ENCODE measurements around the gene EXTL1. TPM values are rescaled to one million over a fixed set of nuclear protein-coding genes. Genes with fewer than 3 reads are reported as not detected.
"Not testable (repeated sequence)": the region's sequence is repeated elsewhere in the genome, so short reads cannot be mapped to it uniquely, and the experiment has no call there.

EXTL1 gene
- total RNA-seq, 1 donor = 0.18 TPM

DNA sequence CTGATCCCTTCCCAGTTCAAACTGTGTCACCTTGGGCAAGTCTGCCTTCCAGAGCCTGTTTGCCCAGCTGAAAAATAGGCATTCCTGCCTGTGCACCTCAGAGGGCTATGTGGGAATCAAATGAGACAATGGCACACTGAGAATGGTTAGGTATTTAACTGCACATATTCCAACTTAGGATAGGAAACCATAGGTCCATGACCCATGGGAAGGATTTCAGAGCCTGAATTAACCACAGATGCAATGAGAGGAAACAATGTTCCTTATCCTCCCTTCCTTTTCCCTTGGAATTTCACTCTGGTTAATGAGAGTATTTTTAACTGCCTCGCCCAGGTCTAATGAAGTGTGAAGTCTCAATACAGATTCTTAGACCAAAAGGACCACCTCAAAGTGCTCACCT, 36.4 kb upstream of the EXTL1 start:
- no peak for DNase-seq (ENCODE audit: low read depth)
- TF ChIP-seq, protein P1, sequence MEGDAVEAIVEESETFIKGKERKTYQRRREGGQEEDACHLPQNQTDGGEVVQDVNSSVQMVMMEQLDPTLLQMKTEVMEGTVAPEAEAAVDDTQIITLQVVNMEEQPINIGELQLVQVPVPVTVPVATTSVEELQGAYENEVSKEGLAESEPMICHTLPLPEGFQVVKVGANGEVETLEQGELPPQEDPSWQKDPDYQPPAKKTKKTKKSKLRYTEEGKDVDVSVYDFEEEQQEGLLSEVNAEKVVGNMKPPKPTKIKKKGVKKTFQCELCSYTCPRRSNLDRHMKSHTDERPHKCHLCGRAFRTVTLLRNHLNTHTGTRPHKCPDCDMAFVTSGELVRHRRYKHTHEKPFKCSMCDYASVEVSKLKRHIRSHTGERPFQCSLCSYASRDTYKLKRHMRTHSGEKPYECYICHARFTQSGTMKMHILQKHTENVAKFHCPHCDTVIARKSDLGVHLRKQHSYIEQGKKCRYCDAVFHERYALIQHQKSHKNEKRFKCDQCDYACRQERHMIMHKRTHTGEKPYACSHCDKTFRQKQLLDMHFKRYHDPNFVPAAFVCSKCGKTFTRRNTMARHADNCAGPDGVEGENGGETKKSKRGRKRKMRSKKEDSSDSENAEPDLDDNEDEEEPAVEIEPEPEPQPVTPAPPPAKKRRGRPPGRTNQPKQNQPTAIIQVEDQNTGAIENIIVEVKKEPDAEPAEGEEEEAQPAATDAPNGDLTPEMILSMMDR (IDR thresholded peaks at IDR 0.05; ENCODE audit: insufficient read depth, low read length) = no peak

DNA sequence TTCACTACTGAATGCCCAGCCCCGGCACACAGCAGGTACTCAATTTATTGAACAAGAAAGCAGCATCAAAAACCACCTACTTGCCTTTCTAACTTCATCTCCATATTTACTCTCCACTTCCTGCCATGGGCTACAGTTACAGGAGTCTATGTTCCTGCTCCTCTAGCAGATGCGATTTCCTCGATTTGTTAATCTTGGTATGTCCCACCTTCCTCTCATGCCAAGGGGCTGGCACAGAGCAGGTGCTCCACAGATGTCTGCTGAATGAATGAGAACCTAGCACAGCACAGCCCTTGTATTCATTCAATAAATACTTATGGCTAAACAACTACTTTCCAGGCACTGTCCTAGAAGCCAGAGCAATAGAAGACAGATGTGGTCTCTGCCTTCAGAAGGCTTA, 35.9 kb upstream of the EXTL1 start:
- TF ChIP-seq, protein P1 (IDR thresholded peaks at IDR 0.05; ENCODE audit: insufficient read depth, low read length) = no peak
- no peak overlapping the region for H3K4me3 ChIP-seq (ENCODE audit: low read depth, low read length)
- no peak for DNase-seq (ENCODE audit: low read depth)

More for the DNA sequence above, 36.4 kb upstream of the EXTL1 start:
- no peak overlapping the region for H3K4me3 ChIP-seq (ENCODE audit: low read depth, low read length)

DNA sequence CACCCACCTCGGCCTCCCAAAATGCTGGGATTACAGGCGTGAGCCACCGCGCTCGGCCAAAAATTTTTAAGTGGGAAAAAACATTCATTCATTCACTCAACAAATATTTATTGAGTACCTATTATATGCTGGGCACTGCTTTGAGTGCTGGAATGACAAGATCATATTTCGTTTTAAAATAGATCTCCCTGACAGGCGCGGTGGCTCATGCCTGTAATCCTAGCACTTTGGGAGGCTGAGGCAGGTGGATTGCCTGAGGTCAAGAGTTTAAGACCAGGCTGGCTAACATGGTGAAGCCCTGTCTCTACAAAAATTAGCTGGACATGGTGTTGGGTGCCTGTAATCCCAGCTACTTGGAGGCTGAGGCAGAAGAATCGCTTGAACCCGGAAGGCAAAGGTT, 34.8 kb upstream of the EXTL1 start:
- not testable (repeated sequence) for DNase-seq (ENCODE audit: low read depth); H3K4me3 ChIP-seq (ENCODE audit: low read depth, low read length)

DNA sequence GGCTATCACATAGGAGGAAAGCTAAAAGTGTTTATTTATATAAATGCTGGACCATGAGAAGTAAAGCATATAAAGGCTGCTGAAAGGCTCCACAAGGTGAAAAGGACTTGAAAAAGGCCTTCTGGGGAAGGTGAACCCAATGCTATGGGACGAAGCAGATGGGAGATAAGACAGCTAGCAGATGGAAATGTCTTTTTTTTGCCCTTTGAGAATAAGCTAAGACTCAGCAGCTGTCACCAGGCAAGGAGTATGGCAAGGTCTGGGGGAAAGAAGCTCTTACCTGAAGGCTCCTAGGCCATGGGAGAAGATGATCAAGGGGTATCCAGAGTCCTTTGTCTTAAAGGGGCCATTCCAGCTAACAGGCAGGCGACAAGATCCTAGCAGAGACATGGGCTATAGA, 33.6 kb upstream of the EXTL1 start:
- H3K4me3 ChIP-seq (ENCODE audit: low read depth, low read length) = no peak overlapping the region
- TF ChIP-seq, protein P1 (IDR thresholded peaks at IDR 0.05; ENCODE audit: insufficient read depth, low read length) = no peak
- DNase-seq (ENCODE audit: low read depth) = no peak

DNA sequence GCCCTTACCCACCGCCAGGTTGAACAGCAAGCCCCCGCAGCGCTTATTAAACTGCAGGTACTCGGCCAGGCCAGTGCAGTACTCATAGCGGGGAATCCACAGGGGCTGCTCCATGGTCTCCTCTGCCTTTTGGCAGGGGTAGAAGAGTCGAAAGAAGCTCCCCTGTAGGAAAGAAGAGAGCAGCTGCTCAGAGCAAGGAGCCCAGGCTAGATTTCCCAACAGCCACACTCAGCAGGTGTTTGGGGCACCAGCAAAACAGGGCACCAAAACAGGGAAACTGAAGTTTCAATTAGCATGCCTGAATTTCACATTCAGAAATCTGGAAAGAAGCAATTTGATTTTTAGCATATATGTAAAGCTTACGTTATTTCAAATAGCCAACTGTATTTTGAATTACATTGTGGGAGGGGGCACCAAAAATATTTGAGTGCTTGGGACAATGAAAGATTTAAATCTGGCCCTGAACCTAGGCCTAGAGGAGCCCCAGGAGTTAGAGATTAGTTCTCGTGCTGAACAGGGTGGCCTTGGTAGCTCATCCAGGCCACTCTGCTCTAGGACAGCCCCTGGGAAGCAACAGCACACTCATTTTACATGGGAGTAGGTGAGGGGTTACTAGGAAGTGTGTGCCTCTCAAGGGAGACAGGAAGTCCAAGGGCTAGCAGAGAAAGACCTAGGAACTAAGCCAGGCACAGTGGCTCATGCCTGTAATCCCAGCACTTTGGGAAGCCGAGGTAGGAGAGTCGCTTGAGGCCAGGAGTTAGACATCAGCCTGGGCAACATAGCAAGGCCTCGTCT, 31.9 kb upstream of the EXTL1 start:
- no peak overlapping the region for H3K4me3 ChIP-seq (ENCODE audit: low read depth, low read length)
- TF ChIP-seq, protein P1 (IDR thresholded peaks at IDR 0.05; ENCODE audit: insufficient read depth, low read length) = no peak
- DNase-seq (ENCODE audit: low read depth) = no peak

DNA sequence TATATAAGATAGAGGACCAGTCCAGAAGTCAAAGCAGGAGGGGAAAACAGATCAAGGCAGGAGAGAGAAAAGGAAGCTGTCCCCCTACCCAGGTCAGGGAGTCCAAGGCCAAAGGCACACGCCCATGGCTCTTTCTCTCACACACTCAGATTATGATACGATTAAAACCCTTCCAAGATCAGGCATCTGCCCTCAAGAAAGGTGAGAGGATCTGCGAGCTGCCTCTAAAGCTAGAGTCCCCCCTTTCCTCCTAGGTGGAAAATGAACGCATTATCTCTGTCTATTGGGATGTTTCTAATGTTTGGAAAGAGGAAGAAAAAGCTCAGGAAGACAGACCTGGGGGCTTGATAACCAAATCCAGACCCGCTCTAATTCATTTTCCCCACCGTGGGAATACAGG, 31.3 kb upstream of the EXTL1 start:
- TF ChIP-seq, protein P1 (IDR thresholded peaks at IDR 0.05; ENCODE audit: insufficient read depth, low read length) = no peak
- no peak for DNase-seq (ENCODE audit: low read depth)
- H3K4me3 ChIP-seq (ENCODE audit: low read depth, low read length) = no peak overlapping the region

DNA sequence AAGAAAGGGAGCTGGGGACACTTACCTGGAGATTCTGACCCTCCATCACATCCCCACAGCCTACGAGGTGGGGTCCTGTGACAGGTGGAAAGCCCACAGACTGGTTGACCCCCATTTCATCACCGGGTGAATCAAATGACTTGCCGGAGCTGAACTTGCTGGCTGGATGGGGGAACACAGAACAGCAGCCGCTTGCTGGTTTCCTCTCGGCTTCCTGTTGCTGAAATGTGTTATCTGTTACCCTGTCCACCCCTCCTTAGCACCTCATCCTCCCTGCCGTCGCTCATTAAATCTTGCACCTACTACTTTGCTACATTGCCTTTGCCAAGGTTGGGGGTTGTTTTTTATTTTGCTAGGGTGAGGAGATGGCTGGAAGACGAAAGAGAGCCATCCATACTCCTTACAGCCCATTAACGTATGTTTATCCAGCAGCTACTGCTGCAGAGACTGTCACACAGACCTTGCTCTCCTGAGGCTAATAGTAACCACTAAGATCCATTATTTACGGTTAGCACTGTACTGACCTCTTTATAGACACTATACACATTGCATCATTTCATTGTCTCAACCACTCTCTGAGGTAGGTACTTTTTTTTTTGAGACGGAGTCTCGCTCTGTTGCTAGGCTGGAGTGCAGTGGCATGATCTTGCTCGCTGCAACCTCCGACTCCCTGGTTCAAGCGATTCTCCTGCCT, 30.7 kb upstream of the EXTL1 start:
- TF ChIP-seq, protein P1 (IDR thresholded peaks at IDR 0.05; ENCODE audit: insufficient read depth, low read length) = no peak
- no peak overlapping the region for H3K4me3 ChIP-seq (ENCODE audit: low read depth, low read length)
- DNase-seq (ENCODE audit: low read depth) = no peak
